NT2/D1 (cell line): ENCODE measurements around the gene RBMS3.

Experiments used
- SUZ12 ChIP-seq: IDR thresholded peaks from 2 replicates; pipeline ENCODE4 v1.6.1; 2011; ENCODE audit not compliant: insufficient read length, insufficient read depth; ENCODE audit errors: extremely low read depth
- YY1 ChIP-seq: IDR thresholded peaks from 2 replicates; pipeline ENCODE4 v1.6.1; 2011; ENCODE audit not compliant: insufficient read length, insufficient read depth
- ZNF274 ChIP-seq: IDR thresholded peaks from 2 replicates; pipeline ENCODE4 v1.6.1; 2011; ENCODE audit warnings: mild to moderate bottlenecking, low read depth, low read length

DNA sequence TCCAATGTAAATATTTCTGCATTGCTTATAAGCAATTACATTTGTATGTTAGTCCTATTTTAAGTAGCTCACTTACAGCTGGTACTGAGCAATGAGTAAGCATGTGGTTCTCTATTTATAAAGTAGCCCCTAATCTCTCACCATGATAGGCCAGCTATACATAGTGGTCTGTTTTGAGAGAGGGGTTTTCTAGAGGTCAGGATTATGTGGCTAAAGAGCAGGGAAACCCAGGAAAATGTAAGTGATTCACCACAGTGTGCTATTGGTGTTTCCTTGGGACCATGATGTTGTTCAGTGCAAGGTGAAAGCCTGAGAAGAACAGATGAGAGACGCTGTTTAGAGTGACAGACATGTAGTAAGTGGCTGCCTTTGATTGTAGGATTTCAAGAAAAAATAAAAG is 26.4 kb downstream of the RBMS3 start:
- TF ChIP-seq SUZ12 (no peak), ZNF274 (no peak), YY1 (no peak)
